GM18951 (cell line): Measurements from ENCODE around the gene TBCCD1.

ENCODE experiments used
- POLR2A ChIP-seq: IDR thresholded peaks from 4 replicates; pipeline ENCODE4 v1.6.1; 2011; ENCODE audit warnings: mild to moderate bottlenecking; ENCODE audit not compliant: insufficient read length, insufficient read depth; ENCODE audit errors: extremely low read depth
- in situ Hi-C: fragments of 300-500 bp; cut with MboI; formaldehyde crosslinking; loops from one replicate; pipeline ENCODE4 v1.12.0; 2022; ENCODE audit warnings: low sequenced_read_pairs, mixed read lengths, inconsistent platforms; ENCODE audit not compliant: unreplicated experiment

TBCCD1 gene

GRCh38 chr3:186497608-186498007, 69.5 kb downstream of the TBCCD1 start:
- TF ChIP-seq POLR2A, result no peak
- in situ Hi-C loops, result no loop called here

- in situ Hi-C loops, result no loop called here
- no peak for TF ChIP-seq POLR2A
Measured at GRCh38 chr3:186496635-186497034, 70.5 kb downstream of the TBCCD1 start.
